DND-41 (cell line): Measurements from ENCODE around the gene TRAPPC2.

Source experiments
- ATAC-seq: fragments of 200-7000 bp; cut with Tn5 transposase; 3 replicates; pipeline ENCODE4 v1.9.1; 2021; ENCODE audit warnings: low read depth; ENCODE audit not compliant: insufficient read depth
- DNase-seq: peaks from one replicate; pipeline ENCODE4 v3.0.0-alpha.2; 2020
- H2AFZ ChIP-seq: 2 replicates; pipeline ENCODE4 v1.6.0; 2012; ENCODE audit warnings: low read depth, low read length
- H3K27ac ChIP-seq: 2 replicates; pipeline ENCODE4 v1.5.1; 2012; ENCODE audit warnings: low read length, inconsistent platforms
- H3K27me3 ChIP-seq: fragments of 200-600 bp; sonication (generic); 2 replicates; pipeline ENCODE4 v1.6.0; 2012; ENCODE audit warnings: low read length, mild to moderate bottlenecking, inconsistent platforms; ENCODE audit not compliant: insufficient read depth, poor library complexity
- H3K36me3 ChIP-seq: 2 replicates; pipeline ENCODE4 v1.5.1; 2012; ENCODE audit warnings: low read length, inconsistent platforms; ENCODE audit not compliant: insufficient read depth
- H3K4me1 ChIP-seq: 2 replicates; pipeline ENCODE4 v1.5.1; 2012; ENCODE audit warnings: mild to moderate bottlenecking, low read length; ENCODE audit not compliant: insufficient read depth
- H3K4me2 ChIP-seq: 2 replicates; pipeline ENCODE4 v1.6.0; 2012; ENCODE audit warnings: mild to moderate bottlenecking, moderate library complexity, low read length, inconsistent platforms; ENCODE audit not compliant: insufficient read depth
- H3K4me3 ChIP-seq, 2 experiments: fragments of 200-600 bp in 1 of 2; shearing (Covaris generic) in 1 of 2; 2 replicates each; pipeline ENCODE4 v1.5.1; 2012 to 2016; ENCODE audit warnings: inconsistent platforms in 2 of 2, low read length in 2 of 2, mild to moderate bottlenecking in 2 of 2, low read depth in 1 of 2, moderate library complexity in 1 of 2
- H3K79me2 ChIP-seq: 2 replicates; pipeline ENCODE4 v1.6.0; 2012; ENCODE audit warnings: low read length, inconsistent platforms; ENCODE audit not compliant: insufficient read depth
- H3K9ac ChIP-seq: 2 replicates; pipeline ENCODE4 v1.6.0; 2012; ENCODE audit warnings: low read depth, mild to moderate bottlenecking, inconsistent platforms, low read length, moderate library complexity
- H3K9me3 ChIP-seq: 2 replicates; pipeline ENCODE4 v1.5.1; 2012; ENCODE audit warnings: low read length, moderate library complexity, mild to moderate bottlenecking, inconsistent platforms; ENCODE audit not compliant: insufficient read depth, severe bottlenecking
- H4K20me1 ChIP-seq: 2 replicates; pipeline ENCODE4 v1.6.0; 2012; ENCODE audit warnings: low read length; ENCODE audit not compliant: insufficient read depth
- CTCF ChIP-seq: IDR thresholded peaks from 2 replicates; pipeline ENCODE4 v1.5.1; 2012; ENCODE audit warnings: borderline replicate concordance, low read length, moderate library complexity, mild to moderate bottlenecking; ENCODE audit not compliant: poor library complexity, severe bottlenecking; ENCODE audit errors: extremely low read depth
- EZH2 ChIP-seq: IDR thresholded peaks from 3 replicates; pipeline ENCODE4 v1.6.1; 2012; ENCODE audit warnings: borderline replicate concordance, low read depth, mild to moderate bottlenecking, moderate library complexity, low read length, inconsistent platforms; ENCODE audit not compliant: severe bottlenecking

Gene TRAPPC2

GRCh38 chrX:13711141-13711540 is 23.3 kb downstream of the TRAPPC2 start:
- Histone ChIP-seq H3K4me2 (no peak overlapping the region), H3K36me3 (peaks cover 27% of the 10 kb centered on the region), H2AFZ (no peak overlapping the region), H3K9ac (no peak overlapping the region), H3K4me3 (no peak overlapping the region), H3K79me2 (peaks cover 14% of the 10 kb centered on the region; the same call in 1 of the 2 replicates), H3K27ac (no peak overlapping the region), H3K9me3 (no peaks in the 10 kb centered on the region), H3K27me3 (no peaks in the 10 kb centered on the region), H3K4me1 (no peaks in the 10 kb centered on the region), H4K20me1 (no peaks in the 10 kb centered on the region)
- no peak for TF ChIP-seq EZH2
- no peak for TF ChIP-seq CTCF
- ATAC-seq (no peak), DNase-seq (no peak)

- H2AFZ ChIP-seq = no peak overlapping the region
These were observed 30.8 kb downstream of the TRAPPC2 start for GRCh38 chrX:13703589-13703988.

GRCh38 chrX:13703135-13703534 is 31.3 kb downstream of the TRAPPC2 start:
- ATAC-seq = no peak
- Histone ChIP-seq H3K79me2 (peaks cover 59% of the 10 kb centered on the region), H3K4me3 (no peak overlapping the region), H3K27ac (no peak overlapping the region), H3K9me3 (no peaks in the 10 kb centered on the region), H3K36me3 (no peaks in the 10 kb centered on the region; the same call in none of the 2 replicates), H3K27me3 (no peaks in the 10 kb centered on the region), H3K4me1 (no peaks in the 10 kb centered on the region), H3K4me2 (no peak overlapping the region), H2AFZ (no peak overlapping the region), H4K20me1 (peaks cover 8% of the 10 kb centered on the region; the same call in 1 of the 2 replicates), H3K9ac (no peak overlapping the region)
- DNase-seq = no peak
- TF ChIP-seq CTCF (no peak), EZH2 (no peak)

More at GRCh38 chrX:13703589-13703988, 30.8 kb downstream of the TRAPPC2 start:
- DNase-seq = no peak
- peaks cover 55% of the 10 kb centered on the region for H3K79me2 ChIP-seq
- H3K27me3 ChIP-seq = no peaks in the 10 kb centered on the region
- no peak overlapping the region for H3K4me3 ChIP-seq
- H3K36me3 ChIP-seq = no peaks in the 10 kb centered on the region; the same call in none of the 2 replicates
- TF ChIP-seq CTCF = no peak
- TF ChIP-seq EZH2 = no peak
- no peak overlapping the region for H3K4me2 ChIP-seq
- no peaks in the 10 kb centered on the region for H3K4me1 ChIP-seq
- H3K9me3 ChIP-seq = no peaks in the 10 kb centered on the region
- peaks cover 8% of the 10 kb centered on the region; the same call in 1 of the 2 replicates for H4K20me1 ChIP-seq
- ATAC-seq = no peak
- H3K9ac ChIP-seq = no peak overlapping the region
- H3K27ac ChIP-seq = no peak overlapping the region
